ENCODE results near the gene KLK10.

Gene KLK10

GRCh38 chr19:51047031-51047335, 27.5 kb upstream of the KLK10 start:
- H2AFZ ChIP-seq (ENCODE audit: low read length) = no peak overlapping the region
- H3K4me2 ChIP-seq (ENCODE audit: low read length) = no peak overlapping the region
- no peak overlapping the region for H3K9ac ChIP-seq (ENCODE audit: low read length)
- no peak overlapping the region for H3K27ac ChIP-seq (ENCODE audit: low read depth, low read length, poor library complexity, severe bottlenecking)
- H4K20me1 ChIP-seq (ENCODE audit: insufficient read depth, low read length) = no peaks in the 10 kb centered on the region
- no peaks in the 10 kb centered on the region for H3K4me1 ChIP-seq (ENCODE audit: insufficient read depth, low read length, severe bottlenecking)
- H3K9me2 ChIP-seq (ENCODE audit: low read depth, low read length) = no peaks in the 10 kb centered on the region
- TF ChIP-seq CTCF (IDR thresholded peaks at IDR 0.05; ENCODE audit: low read length) (no peak), EZH2 (IDR thresholded peaks at IDR 0.05; ENCODE audit: borderline replicate concordance, low read length) (no peak)
- no peaks in the 10 kb centered on the region for H3K9me3 ChIP-seq (ENCODE audit: low read length)
- no peak overlapping the region for H3K4me3 ChIP-seq (ENCODE audit: low read depth, low read length, poor library complexity, severe bottlenecking)
- no peaks in the 10 kb centered on the region; the same call in 1 of the 2 replicates for H3K27me3 ChIP-seq (ENCODE audit: insufficient read depth, low read length)
- no peaks in the 10 kb centered on the region for H3K79me2 ChIP-seq (ENCODE audit: insufficient read depth, low read length)
- no peaks in the 10 kb centered on the region for H3K36me3 ChIP-seq (ENCODE audit: insufficient read depth, low read length)
- H3F3A ChIP-seq (ENCODE audit: insufficient read depth, low read length) = no peaks in the 10 kb centered on the region

- Histone ChIP-seq H3K9ac (ENCODE audit: low read length) (no peak overlapping the region), H3K79me2 (ENCODE audit: insufficient read depth, low read length) (no peaks in the 10 kb centered on the region), H3K9me3 (ENCODE audit: low read length) (no peaks in the 10 kb centered on the region), H4K20me1 (ENCODE audit: insufficient read depth, low read length) (no peaks in the 10 kb centered on the region), H3K27me3 (ENCODE audit: insufficient read depth, low read length) (no peaks in the 10 kb centered on the region), H3K4me3 (ENCODE audit: low read depth, low read length, poor library complexity, severe bottlenecking) (no peak overlapping the region), H3K36me3 (ENCODE audit: insufficient read depth, low read length) (no peaks in the 10 kb centered on the region), H2AFZ (ENCODE audit: low read length) (no peak overlapping the region), H3K27ac (ENCODE audit: low read depth, low read length, poor library complexity, severe bottlenecking) (no peak overlapping the region), H3F3A (ENCODE audit: insufficient read depth, low read length) (no peaks in the 10 kb centered on the region), H3K4me1 (ENCODE audit: insufficient read depth, low read length, severe bottlenecking) (no peaks in the 10 kb centered on the region), H3K9me2 (ENCODE audit: low read depth, low read length) (no peaks in the 10 kb centered on the region), H3K4me2 (ENCODE audit: low read length) (no peak overlapping the region)
- TF ChIP-seq EZH2 (IDR thresholded peaks at IDR 0.05; ENCODE audit: borderline replicate concordance, low read length) = no peak
- no peak for TF ChIP-seq CTCF (IDR thresholded peaks at IDR 0.05; ENCODE audit: low read length)
These were observed 24.8 kb upstream of the KLK10 start for GRCh38 chr19:51044327-51044726.

GRCh38 chr19:51043497-51043896, 24.0 kb upstream of the KLK10 start:
- H3K27ac ChIP-seq (ENCODE audit: low read depth, low read length, poor library complexity, severe bottlenecking) = no peak overlapping the region
- no peaks in the 10 kb centered on the region for H3K4me1 ChIP-seq (ENCODE audit: insufficient read depth, low read length, severe bottlenecking)
- no peak overlapping the region for H3K9ac ChIP-seq (ENCODE audit: low read length)
- no peaks in the 10 kb centered on the region for H3K36me3 ChIP-seq (ENCODE audit: insufficient read depth, low read length)
- no peaks in the 10 kb centered on the region for H3K79me2 ChIP-seq (ENCODE audit: insufficient read depth, low read length)
- no peak overlapping the region for H3K4me3 ChIP-seq (ENCODE audit: low read depth, low read length, poor library complexity, severe bottlenecking)
- H3K27me3 ChIP-seq (ENCODE audit: insufficient read depth, low read length) = no peaks in the 10 kb centered on the region
- H2AFZ ChIP-seq (ENCODE audit: low read length) = no peak overlapping the region
- no peaks in the 10 kb centered on the region for H3K9me2 ChIP-seq (ENCODE audit: low read depth, low read length)
- no peaks in the 10 kb centered on the region for H3F3A ChIP-seq (ENCODE audit: insufficient read depth, low read length)
- H3K4me2 ChIP-seq (ENCODE audit: low read length) = no peak overlapping the region
- no peaks in the 10 kb centered on the region for H4K20me1 ChIP-seq (ENCODE audit: insufficient read depth, low read length)
- TF ChIP-seq CTCF (IDR thresholded peaks at IDR 0.05; ENCODE audit: low read length) = no peak
- TF ChIP-seq EZH2 (IDR thresholded peaks at IDR 0.05; ENCODE audit: borderline replicate concordance, low read length) = no peak
- no peaks in the 10 kb centered on the region for H3K9me3 ChIP-seq (ENCODE audit: low read length)
